SH-SY5Y (cell line): ENCODE results near the gene ZNF22.

ENCODE experiments used
- GATA2 ChIP-seq: IDR thresholded peaks from 2 replicates; pipeline ENCODE4 v1.6.1; 2011; ENCODE audit warnings: mild to moderate bottlenecking, low read depth, low read length
- GATA3 ChIP-seq: IDR thresholded peaks from 2 replicates; pipeline ENCODE4 v1.6.1; 2011; ENCODE audit warnings: low read depth, mild to moderate bottlenecking, low read length, moderate library complexity

Gene ZNF22

DNA sequence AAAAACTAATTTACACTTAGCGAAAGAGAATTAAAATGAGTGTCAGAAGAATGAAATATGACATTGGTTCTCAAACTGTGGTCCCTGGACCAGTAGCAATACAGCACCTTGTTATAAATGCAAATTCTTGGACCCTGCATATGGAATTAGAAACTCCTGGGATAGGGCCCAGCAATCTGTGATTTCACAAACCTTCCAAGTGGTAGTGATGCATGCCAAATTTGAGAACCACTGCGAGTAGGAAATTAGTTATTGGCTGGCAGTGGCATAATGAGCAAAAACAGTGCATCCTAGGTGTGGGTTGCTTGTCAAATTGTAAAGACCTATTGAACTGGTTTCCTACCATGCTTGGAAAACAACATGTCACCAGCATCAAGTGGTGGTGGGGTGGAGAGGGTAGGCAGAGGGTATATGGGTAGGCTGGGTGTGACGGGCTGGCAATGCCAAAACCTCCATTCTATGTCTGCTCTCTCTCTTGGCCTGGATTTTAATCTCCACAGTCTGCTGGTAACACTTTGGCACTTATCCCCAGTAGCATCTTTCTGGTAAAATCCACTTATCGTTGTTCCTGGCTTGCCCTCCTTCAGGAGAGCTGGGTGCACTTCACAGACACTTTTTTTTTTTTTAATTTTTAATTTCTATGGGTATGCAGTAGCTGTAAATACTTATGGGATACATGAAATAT lies 50.0 kb downstream of the ZNF22 start:
- TF ChIP-seq GATA2, result no peak
- no peak for TF ChIP-seq GATA3

DNA sequence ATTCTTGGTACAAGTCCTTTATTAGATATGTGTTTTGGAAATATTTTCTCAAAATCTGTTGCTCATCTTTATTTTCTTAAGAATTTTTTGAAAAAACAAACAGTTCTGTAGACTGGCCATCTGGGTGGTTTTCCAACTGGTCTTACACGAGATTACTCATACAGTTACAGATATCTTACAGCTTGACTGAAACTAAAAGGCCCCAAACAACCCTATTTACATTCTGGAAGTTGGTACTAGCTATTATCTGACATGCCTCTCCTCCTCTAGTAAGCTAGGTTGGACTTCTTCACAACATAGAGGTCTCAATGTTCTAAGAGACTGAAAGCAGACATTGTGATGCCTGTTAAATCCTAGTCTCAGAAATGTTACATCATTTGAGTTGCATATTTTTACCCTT lies 52.0 kb downstream of the ZNF22 start:
- no peak for TF ChIP-seq GATA3
- TF ChIP-seq GATA2, result no peak

DNA sequence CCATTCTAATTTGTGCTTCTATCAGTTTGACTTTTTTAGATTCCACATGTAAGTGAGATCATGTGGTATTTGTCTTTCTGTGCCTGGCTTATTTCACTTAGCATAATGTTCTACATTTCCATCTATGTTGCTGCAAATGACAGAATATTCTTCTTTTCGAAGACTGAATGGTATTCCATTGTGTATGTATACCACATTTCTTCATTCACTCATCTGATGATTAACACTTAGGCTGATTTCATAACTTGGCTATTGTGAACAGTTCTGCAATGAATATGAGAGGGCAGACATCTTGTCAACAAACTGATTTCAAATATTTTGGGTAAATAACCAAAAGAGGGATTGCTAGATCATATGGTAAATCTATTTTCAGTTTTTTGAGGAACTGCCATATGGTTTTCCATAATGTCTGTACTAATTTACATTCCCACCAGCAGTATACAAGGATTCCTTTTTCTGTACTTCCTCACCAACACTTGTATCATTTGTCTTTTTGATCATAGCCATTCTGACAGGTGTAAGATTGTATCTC lies 52.9 kb downstream of the ZNF22 start:
- TF ChIP-seq GATA2, result no peak
